ENCODE results near the gene KRTAP10-2.

Gene KRTAP10-2

DNA sequence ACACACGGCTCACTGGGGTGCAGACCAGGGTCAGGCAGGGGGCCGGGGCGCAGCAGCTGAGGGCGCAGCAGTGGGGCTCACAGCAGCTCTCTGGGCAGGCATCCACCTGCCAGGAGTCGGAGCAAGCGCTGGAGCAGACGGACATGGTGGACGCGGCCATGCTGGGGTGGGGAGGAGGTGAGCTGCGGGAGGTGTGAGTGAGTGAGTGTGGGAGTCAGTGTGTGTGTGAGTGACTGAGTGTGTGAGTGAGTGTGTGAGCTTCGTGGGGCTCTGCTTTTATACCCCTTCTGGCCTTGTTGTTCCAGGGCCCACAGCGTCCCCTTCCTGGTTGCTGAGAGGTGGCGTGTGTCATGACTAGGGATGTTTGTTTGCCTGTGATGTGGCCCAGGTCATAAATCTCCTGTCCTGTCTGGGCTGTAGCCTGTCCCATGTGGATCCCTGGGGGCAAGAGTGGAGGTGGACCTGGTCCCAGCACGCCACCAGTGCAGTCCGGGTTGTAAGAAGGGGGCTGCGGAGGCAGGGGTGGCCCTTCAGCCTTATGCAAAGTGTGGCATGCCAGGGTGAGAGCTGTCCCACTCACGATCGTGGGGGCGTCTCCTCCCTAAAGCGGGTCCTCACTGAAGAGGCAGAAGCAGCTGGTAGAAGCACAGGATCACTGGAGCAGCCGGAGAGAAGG lies 11.2 kb downstream of the KRTAP10-2 start, which contains the start of gene KRTAP10-1:
Gene KRTAP10-1, minus strand, starts transcription at position 205 of the 676 bp plus-strand sequence. Its CDS starts 45 bp downstream, at position 160.
- no peak for DNase-seq (ENCODE audit: low read depth in 3 of 3)

DNA sequence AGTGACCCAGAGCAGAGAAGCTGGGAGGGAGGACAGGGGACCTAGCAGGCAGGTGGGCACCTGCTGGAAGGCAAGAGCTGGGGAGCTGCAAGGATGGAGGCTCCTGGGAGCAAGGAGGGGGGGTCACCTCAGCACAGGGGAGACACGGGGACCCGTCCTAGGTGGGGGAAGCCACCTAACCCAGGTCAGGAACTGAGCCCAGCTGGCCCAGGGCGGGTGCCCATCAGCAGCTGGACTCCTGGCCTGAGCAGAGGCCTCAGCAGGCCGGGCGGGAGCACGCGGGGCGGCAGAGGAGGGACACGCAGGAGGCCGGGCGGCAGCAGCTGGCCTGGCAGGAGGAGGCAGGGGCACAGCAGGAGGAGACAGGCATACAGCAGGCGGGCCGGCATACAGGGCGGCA lies 12.3 kb downstream of the KRTAP10-2 start:
- no peak for DNase-seq (ENCODE audit: low read depth in 3 of 3)

DNA sequence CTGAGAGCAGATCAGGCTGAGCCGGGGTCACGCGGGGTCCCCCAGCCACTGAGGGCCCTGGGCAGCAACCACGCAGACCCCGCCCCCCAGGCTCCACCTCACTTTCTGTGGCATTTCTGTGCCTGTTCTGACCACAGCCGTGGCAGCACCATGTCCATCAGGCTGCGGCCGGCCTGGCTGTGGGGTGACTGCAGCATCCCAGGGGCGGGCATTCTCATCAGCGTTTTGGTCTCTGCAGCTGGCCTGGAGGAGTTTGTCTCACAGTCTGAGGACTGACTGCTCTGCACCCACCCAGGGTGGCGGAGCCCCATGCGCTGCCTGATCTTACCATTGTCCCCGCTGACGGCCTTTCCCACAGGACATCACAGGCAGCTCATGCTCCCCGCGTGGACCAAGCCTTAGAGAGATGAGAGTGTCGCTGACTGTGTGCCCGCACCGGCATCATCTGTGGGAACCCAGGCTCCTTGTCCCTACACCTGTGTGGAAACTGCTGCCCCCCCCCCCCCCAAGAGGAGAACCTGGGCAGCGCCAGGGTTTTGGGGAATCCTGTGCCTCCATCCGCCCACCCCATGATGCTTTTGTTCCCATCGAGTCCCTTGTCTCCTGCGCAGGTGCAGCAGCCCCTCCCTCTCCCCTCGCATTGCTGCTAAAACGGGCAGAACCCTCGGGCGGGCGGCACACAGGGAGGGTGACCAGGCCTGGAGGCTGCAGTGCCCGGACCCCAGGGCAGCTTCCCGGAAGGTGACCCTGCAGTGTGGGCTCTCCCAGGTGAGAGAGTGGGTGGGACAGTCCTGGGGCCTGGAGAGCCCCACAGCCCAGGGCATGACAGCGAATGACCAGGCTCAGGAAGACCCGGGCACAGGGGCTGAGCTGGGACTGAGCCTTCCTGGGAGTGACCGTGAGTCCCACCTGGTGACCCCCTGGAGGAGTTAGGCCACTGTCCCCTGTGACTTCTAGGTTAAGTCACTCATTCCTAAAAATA lies 13.1 kb downstream of the KRTAP10-2 start:
- no peak for DNase-seq (ENCODE audit: low read depth in 3 of 3)

DNA sequence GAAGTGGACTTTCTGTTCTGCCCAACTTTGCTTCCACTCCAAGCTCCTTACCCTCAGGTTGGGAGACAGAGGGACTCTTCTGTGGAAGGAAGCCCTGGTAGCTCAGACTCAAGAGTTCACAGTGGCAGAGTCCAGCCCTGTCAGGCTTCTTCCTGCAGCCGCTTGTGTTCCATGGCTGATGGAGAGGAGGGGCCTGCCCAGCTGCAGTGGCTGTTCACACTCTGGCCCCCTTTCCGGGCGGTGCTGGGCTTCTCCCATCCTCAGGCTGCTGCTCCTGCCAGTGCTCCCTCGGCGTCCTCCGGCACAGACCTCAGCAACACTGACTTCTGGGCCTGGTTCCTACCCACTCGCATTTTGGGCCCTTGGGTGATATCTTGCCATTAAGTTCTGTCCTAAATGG lies 15.3 kb downstream of the KRTAP10-2 start:
- DNase-seq (ENCODE audit: low read depth in 3 of 3), result no peak

DNA sequence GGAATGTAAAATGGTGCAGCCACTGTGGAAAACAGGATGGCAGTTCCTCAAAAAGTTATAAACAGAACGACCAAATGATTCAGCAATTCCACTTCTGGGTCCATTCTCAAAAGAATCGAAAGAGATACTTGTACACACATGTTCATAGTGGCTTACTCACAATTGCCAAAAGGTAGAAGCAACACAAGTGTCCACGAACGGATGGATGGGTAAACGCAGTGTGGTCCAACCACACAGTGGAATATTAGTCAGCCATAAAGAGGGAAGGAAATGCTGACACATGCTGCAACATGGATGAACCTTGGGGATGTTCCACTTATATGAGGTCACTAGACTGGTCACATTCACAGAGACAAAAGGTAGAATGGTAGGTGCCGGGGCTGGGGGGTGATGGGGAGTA lies 16.6 kb downstream of the KRTAP10-2 start:
- no peak for DNase-seq (ENCODE audit: low read depth in 3 of 3)

DNA sequence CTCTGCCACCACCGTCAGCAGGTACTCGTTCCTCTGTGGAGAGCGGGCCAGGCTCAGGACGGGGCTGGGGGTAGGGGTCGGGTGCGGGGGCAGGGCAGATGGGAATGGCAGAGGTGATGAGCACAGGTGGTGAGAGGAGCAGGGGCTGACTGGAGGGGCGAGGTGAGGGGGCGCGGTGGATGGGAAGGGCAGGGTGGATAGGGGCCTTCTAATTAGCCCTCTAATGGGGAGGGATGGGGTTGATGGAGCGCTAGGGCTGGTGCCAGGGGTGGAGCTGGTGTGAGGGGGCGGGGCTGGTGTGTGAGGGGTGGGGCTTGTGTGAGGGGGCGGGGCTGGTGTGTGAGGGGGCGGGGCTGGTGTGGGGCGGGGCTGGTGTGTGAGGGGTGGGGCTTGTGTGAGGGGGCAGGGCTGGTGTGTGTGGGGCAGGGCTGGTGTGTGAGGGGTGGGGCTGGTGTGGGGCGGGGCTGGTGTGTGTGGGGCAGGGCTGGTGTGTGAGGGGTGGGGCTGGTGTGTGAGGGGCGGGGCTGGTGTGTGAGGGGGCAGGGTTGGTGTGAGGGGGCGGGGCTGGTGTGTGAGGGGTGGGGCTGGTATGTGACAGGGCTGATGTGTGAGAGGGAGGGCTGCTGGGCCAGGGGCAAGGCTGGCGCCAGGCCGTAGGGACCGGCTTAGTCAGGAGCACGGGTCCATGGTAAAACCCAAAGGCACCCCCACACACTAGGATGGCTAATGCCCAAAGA lies 17.2 kb downstream of the KRTAP10-2 start:
- DNase-seq (ENCODE audit: low read depth in 3 of 3), result no peak

DNA sequence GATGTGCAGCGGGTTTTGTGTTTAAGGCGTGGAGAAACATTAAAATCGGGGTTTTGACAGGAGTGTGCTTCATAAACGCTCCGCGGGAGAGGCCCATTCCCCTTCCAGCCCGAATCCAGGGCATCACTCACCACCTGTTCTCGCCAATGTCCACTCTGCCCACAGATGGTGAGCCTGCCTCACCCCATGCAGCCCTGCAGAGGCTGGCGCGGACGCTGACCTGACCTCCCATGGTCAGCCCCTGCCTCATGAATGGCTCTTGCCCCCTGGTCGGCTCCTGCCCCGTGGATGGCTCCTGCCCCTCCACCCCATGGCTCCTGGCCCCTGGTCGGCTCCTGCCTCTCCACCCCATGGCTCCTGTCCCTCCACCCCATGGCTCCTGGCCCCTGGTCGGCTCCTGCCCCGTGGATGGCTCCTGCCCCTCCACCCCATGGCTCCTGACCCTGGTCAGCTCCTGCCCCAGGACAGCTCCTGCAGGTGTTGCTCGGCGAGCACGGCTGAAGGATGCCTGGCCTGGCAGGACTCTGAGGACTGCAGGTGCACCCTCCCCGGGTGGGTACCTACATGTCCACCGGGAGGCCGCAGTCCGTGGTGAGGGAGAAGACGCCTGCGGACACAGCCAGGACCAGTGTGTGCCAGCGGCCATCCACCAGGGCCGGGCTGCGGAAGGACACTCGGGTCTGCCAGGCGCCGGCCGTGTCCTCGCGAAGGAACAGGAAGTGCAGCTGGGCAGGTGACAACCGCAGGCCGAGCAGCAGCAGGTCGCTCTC lies 18.0 kb downstream of the KRTAP10-2 start:
- DNase-seq (ENCODE audit: low read depth in 3 of 3), result no peak

DNA sequence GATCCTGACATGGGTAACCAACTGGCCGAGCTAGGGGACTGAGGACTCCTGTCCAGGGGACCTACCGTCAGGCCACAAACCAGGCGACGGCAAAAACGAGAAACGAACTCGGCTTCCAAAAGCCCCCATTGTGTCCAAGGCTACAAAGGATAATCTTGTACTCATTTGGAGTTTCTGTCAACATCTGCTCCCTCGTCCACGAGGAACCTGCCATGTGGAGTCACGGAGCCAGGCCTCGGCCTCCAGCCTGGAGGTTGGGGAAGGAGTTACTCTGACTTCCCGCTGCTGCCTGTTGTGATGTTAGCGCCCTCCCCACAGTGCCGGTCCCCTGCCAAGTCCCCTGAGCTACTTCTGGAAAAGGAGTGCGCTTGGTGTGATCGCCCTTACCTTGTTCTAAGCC lies 18.6 kb downstream of the KRTAP10-2 start:
- DNase-seq (ENCODE audit: low read depth in 3 of 3), result no peak

DNA sequence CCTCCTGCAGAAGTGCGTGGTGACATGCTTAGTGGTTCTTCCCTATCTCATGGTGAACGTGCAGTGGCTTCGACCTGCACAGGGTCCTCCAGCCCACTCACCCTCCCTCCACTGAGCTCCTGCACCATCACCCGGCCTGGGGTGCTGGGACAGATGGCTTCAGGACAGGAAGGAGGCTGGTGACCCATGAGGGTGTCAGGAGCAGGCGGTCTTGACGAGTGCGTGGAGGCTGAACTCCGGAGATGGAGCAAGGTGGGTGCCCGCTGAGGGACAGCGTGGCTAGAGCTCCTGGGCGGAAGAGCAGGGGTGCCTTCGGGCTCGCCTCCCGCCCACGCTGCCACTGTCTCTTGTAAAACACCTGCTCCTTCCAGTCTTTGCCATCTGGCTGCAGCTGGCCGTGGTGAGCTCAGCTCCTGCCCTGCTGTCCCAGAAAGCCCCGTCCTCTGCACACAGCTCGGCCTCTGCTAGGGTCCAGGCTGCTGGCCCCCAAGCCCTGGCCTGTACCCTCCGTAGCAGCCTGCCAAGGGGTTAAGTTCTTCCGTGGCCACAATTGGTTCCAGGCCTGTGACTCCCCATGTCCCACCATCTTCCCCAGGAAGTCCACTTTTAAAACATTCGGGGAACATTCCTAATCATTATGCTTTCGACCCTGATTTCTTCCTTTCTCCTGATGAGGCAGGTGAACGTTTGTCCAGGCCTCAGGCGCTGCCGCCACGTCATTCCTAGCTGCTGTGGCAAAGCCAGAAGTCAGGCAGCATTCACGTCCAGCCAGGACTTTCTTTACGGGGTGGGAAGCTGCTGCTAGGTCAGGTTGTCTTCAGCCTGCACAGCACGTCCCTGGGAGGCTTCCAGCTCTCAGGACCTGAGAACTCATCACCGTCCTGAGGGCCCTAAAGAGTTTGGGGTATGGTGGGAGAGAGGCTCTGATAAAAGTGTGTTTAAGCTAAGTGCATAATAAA lies 19.4 kb downstream of the KRTAP10-2 start:
- no peak for DNase-seq (ENCODE audit: low read depth in 3 of 3)

DNA sequence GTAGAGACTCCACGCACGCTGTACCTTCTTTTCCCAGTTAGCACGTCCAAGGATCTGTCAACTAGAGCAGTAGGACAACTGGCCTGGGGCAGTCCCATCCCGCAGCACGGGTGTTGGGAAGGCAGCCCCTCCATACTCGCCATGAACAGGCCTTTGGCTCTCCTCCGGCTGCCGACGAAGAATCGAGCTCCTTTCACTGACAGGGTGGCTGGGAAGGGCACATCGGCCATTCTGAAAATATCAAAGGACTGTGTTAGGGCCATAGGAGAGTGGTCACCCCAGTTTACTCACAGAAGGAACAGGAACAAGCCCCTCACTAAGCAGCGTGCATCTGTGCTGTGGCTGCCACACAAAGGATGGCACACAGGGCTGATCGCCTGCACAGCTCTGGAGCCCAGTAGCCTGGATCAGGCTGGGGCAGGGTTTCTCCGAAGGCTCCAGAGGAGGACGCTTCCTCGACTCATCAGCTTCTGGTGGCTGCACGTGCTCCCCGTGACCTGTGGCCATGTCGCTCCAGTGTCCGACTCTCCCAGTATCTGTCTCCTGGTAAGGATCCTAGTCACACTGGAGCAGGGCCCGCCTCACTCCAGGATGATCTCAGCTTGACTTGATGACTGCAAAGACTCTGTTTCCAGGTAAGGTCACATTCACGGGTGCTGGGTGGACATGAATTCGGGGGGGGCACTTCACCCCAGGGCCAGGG lies 20.3 kb downstream of the KRTAP10-2 start:
- no peak for DNase-seq (ENCODE audit: low read depth in 3 of 3)

DNA sequence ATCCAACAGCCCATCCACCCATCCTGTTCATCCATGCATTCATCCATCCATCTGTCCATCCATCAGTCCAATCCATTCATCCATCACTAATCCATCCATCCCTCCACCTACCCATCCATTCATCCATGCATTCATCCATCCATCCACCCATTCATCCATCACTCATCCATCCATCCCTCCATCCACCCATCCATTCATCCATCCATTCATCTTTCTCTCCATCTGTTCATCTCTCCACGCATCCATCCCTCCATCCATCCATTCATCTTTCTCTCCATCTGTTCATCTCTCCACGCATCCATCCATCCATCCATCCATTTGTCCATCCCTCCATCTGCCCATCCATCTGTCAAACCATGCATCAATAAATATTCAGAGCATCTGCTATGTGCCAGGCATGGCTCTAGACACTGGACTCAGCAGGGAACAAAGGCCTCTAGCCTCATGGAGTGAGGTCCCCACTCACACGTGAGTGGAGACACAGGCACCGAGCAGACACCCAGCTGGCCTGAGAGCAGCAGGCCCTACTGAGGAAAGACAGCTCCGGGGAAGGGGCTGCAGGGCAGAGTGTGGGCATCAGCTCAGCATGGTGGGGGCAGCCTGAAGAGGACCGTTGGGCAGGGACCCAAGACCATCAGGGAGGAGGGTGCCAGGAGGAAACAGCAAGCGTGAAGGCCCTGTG lies 20.9 kb downstream of the KRTAP10-2 start:
- no peak for DNase-seq (ENCODE audit: low read depth in 3 of 3)

DNA sequence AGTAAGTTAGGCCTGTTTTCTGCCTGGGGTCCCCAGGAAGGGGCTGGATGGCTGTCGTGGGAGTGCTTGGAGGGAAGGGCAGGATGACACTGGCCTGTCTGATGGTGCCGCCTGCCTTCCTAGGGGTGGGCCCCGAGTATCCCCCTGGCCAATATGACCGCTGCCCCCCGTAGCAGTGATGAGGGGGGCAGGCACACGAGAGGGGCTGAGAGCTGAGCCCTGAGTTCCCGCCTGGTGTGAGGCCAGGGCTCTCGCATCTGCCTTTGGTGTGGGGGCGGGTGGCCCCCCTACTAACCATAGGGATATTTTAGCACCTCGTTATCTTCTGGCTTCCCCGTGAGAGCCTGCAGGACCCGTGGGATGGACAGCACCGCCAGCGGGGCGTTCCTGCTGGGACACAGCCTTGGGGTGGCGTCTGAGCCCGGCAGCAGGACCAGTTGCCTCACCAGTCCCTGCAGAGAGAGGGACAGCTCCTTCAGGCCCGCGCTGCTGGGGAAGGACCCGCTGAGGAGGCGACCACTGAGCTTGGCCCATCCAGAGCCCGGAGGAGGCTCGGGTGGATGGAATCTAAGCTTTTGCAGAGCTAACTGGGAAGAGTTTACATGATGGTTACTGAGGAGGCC lies 21.7 kb downstream of the KRTAP10-2 start:
- DNase-seq (ENCODE audit: low read depth in 3 of 3), result no peak

DNA sequence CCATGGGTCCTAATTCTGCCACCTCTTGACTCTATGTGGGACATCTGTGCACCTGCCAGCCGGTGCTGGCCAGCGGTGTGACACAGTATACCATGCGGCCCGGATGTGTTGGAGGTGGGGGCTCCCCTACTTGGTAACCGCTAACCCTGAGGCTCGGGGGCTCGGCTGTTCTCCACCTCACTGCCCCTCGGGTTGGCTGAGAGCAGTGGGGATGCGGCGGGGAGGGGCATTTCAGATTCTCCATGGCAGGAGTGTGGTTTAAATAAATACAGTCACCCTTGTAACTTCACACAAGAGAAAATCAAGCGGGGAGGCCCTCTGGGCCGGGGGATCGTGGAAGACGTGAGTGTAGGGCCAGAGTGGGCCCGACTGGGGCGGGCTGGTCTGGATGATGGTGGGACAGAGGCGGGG lies 22.3 kb downstream of the KRTAP10-2 start:
- DNase-seq (ENCODE audit: low read depth in 3 of 3), result no peak

DNA sequence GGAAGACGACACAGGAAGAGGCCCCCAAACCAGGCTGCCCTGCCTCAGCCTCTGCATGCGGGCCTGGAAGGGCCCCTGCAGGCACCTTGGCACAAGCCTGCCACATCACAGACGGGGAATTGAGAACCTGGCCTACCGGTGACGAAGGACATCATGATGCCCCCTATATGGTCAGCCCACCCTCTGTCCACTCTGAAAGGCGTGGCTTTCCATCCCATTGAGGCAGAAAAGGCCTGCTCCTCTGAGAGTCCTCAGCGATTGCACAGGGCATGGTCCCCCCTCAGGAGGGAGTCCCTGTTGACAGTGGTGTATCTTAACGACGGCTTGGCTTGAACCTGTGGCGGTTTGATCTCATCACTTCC lies 22.7 kb downstream of the KRTAP10-2 start:
- DNase-seq (ENCODE audit: low read depth in 3 of 3), result no peak

DNA sequence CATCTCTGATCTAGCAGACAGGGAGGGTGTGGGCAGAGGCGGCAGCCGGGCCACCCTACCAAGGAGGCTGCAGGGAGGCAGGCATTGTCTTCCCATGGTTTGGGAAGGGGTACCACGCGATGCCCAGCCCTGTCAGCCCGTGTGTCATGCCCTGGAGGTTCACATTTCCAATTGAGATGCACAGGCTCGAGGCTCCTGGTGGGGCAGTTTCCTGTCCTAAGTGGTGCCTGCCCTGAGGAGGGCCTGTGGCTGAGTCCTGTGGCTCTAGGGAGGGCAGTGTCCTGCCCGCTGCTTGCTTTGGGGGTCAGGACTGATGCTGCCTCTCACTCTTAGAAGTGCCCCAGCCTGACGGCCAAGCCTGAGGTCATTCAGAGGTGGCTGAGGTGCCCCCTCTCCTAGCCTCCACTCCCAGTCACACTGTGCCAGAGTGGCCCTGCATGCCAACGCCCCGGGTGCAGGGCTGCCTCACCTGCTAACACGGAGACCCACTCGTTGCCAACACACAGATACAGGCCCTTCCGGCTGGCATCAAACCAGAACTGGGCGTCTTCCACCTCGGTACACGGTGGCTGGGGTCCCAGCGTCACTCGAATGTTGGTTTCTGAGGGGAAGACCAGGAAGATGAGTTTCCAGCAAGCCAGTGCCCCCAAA lies 23.2 kb downstream of the KRTAP10-2 start:
- no peak for DNase-seq (ENCODE audit: low read depth in 3 of 3)

DNA sequence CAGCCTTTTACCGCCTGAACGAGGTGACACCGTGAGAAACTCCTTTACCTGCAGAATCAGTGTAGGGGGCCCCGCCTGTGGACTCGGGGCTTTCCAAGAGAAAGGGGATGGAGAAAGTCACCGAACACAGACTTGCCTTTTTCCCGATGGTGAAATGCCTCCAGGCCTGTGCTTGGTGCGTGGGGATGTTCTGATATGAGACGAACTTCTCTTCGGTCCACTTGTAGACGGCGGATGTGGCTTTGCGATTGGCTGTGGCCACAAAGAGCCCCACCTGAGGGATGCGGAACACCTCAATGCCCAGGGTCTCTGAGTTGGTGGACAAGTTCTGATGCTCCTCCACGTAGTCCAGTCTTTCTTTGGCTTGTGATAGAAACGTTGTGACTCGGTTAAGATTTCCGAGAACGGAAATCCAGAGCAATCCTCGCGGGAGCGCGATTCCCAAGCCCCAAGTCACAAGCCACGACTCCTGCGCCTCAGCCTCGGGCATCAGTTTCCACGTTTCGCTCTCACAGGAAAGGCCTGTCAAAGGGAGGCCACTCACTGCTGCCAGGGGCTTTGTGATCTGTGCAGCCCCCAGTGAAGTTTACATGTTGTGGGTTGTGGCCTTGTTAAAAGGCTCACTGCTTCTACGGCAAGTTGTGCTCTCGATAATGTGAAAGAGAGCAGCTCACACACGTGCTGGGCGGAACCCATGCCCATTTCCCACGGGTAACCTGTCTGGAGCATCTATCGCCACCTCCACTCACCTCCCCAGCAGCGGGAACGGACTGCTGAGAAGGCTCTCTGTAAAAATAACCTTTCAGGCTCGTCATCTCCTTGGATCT lies 23.9 kb downstream of the KRTAP10-2 start:
- no peak for DNase-seq (ENCODE audit: low read depth in 3 of 3)
